ENCODE results near the gene TRDN.

TRDN gene

GRCh38 chr6:123549476-123549875, 87.3 kb downstream of the TRDN start:
- Histone ChIP-seq H3K27ac (no peak overlapping the region), H3K4me3 (no peak overlapping the region), H3K36me3 (ENCODE audit: insufficient read depth, low read length) (no peaks in the 10 kb centered on the region), H3K9me3 (ENCODE audit: low read depth, low read length) (no peaks in the 10 kb centered on the region), H3K9ac (ENCODE audit: insufficient read length) (no peak overlapping the region)
- DNase-seq (ENCODE audit: low read depth, low spot score) = no peak
- no peak for TF ChIP-seq FOXP2 (optimal IDR thresholded peaks at IDR 0.05; ENCODE audit: control extremely low read depth, extremely low read length, insufficient read depth)
- TF ChIP-seq POLR2AphosphoS5 (IDR thresholded peaks at IDR 0.05; ENCODE audit: borderline replicate concordance, low read depth, low read length) = no peak
- no peak for TF ChIP-seq EZH2 (IDR thresholded peaks at IDR 0.05)

DNA sequence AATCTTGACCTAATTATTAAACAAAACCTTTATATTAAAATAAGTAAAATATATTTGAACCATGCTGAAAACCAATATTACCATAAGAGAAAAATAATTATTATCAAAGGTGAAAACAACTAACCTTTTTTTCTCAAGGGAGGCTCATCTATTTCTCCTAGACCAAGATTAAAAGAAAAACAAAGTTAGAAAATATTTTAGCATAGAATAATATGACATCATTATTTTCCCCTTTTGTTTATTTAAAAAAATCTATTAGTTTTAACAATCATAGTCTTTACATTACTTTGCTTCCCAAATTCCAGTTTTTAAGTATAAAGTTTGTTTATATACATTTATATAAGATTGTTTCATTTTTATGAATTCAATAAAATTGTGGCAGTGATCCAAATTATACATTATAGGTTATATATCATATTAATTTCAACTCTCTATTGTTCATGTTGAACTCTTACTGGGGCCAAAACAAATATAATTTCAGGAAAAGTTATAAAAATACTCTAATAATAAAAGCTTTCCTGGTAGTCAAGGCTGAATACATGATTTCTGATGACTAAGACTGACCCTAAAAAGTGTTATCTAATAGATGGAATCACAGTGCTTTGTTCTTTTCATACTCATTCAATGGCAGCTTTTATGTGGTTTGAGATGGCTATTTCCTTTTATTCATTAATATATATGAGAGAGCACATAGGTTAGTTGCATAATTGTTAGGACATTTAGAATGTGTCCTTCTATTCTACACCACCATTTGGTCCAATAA, 89.4 kb downstream of the TRDN start:
- Histone ChIP-seq H3K4me3 (no peak overlapping the region), H3K27ac (no peak overlapping the region), H3K9me3 (ENCODE audit: low read depth, low read length) (no peaks in the 10 kb centered on the region), H3K36me3 (ENCODE audit: insufficient read depth, low read length) (no peaks in the 10 kb centered on the region), H3K9ac (ENCODE audit: insufficient read length) (no peak overlapping the region)
- DNase-seq (ENCODE audit: low read depth, low spot score) = no peak
- TF ChIP-seq EZH2 (IDR thresholded peaks at IDR 0.05) (no peak), POLR2AphosphoS5 (IDR thresholded peaks at IDR 0.05; ENCODE audit: borderline replicate concordance, low read depth, low read length) (no peak), FOXP2 (optimal IDR thresholded peaks at IDR 0.05; ENCODE audit: control extremely low read depth, extremely low read length, insufficient read depth) (no peak)

- Histone ChIP-seq H3K36me3 (ENCODE audit: insufficient read depth, low read length) (no peaks in the 10 kb centered on the region), H3K4me3 (no peak overlapping the region), H3K27ac (no peak overlapping the region), H3K9ac (ENCODE audit: insufficient read length) (no peak overlapping the region), H3K9me3 (ENCODE audit: low read depth, low read length) (no peaks in the 10 kb centered on the region)
- DNase-seq (ENCODE audit: low read depth, low spot score) = no peak
- TF ChIP-seq EZH2 (IDR thresholded peaks at IDR 0.05) (no peak), FOXP2 (optimal IDR thresholded peaks at IDR 0.05; ENCODE audit: control extremely low read depth, extremely low read length, insufficient read depth) (no peak), POLR2AphosphoS5 (IDR thresholded peaks at IDR 0.05; ENCODE audit: borderline replicate concordance, low read depth, low read length) (no peak)
Observed at GRCh38 chr6:123546537-123546936, 90.2 kb downstream of the TRDN start.

GRCh38 chr6:123541462-123541861, 95.3 kb downstream of the TRDN start:
- H3K9me3 ChIP-seq (ENCODE audit: low read depth, low read length) = no peaks in the 10 kb centered on the region
- no peak overlapping the region for H3K27ac ChIP-seq
- no peak for DNase-seq (ENCODE audit: low read depth, low spot score)
- no peak for TF ChIP-seq EZH2 (IDR thresholded peaks at IDR 0.05)
- TF ChIP-seq FOXP2 (optimal IDR thresholded peaks at IDR 0.05; ENCODE audit: control extremely low read depth, extremely low read length, insufficient read depth) = no peak
- no peak for TF ChIP-seq POLR2AphosphoS5 (IDR thresholded peaks at IDR 0.05; ENCODE audit: borderline replicate concordance, low read depth, low read length)
- no peaks in the 10 kb centered on the region for H3K36me3 ChIP-seq (ENCODE audit: insufficient read depth, low read length)
- H3K9ac ChIP-seq (ENCODE audit: insufficient read length) = no peak overlapping the region
- no peak overlapping the region for H3K4me3 ChIP-seq

DNA sequence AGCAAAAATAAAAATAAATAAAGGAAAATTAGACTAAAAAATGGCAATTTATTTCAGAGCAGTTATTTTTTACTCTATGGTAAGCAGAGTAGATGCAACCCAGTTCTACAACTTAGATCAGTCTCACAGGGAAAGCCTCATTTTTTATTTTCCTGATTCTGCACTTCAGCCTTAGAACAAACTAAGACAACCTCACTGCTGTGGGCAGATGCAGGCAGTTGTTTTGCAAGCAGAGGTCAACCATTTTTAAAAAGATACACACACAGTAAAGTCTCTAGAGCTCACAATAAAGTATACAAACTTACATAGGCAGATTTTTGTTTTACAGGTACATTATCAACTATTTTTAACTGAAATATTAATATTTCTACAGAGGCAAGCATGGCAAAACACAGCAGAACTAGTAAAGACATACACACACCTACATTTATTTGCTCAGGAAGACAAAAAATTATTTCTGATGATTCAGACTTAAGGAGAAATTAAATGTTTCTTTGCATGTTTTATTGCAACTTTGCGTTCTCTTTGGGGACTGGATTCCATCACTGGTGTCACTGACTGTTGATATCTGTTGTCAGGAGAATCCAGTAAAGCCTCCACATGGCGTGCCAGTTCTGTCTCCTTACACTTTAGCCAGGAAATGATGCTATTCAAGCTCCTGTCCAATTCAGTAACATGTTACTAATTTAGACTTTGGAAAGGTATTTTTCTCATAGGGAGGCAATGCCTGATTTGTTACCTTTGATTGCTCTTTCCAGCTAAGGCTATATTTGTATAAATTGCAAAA, 102.7 kb downstream of the TRDN start:
- no peaks in the 10 kb centered on the region for H3K9me3 ChIP-seq (ENCODE audit: low read depth, low read length)
- H3K9ac ChIP-seq (ENCODE audit: insufficient read length) = no peak overlapping the region
- no peak for DNase-seq (ENCODE audit: low read depth, low spot score)
- H3K27ac ChIP-seq = no peak overlapping the region
- no peak for TF ChIP-seq FOXP2 (optimal IDR thresholded peaks at IDR 0.05; ENCODE audit: control extremely low read depth, extremely low read length, insufficient read depth)
- TF ChIP-seq EZH2 (IDR thresholded peaks at IDR 0.05) = no peak
- TF ChIP-seq POLR2AphosphoS5 (IDR thresholded peaks at IDR 0.05; ENCODE audit: borderline replicate concordance, low read depth, low read length) = no peak
- H3K4me3 ChIP-seq = no peak overlapping the region
- H3K36me3 ChIP-seq (ENCODE audit: insufficient read depth, low read length) = no peaks in the 10 kb centered on the region

GRCh38 chr6:123529843-123530242, 106.9 kb downstream of the TRDN start:
- Histone ChIP-seq H3K36me3 (ENCODE audit: insufficient read depth, low read length) (no peaks in the 10 kb centered on the region), H3K4me3 (no peak overlapping the region), H3K9me3 (ENCODE audit: low read depth, low read length) (no peaks in the 10 kb centered on the region), H3K27ac (no peak overlapping the region), H3K9ac (ENCODE audit: insufficient read length) (no peak overlapping the region)
- no peak for DNase-seq (ENCODE audit: low read depth, low spot score)
- TF ChIP-seq FOXP2 (optimal IDR thresholded peaks at IDR 0.05; ENCODE audit: control extremely low read depth, extremely low read length, insufficient read depth) (no peak), EZH2 (IDR thresholded peaks at IDR 0.05) (no peak), POLR2AphosphoS5 (IDR thresholded peaks at IDR 0.05; ENCODE audit: borderline replicate concordance, low read depth, low read length) (no peak)

DNA sequence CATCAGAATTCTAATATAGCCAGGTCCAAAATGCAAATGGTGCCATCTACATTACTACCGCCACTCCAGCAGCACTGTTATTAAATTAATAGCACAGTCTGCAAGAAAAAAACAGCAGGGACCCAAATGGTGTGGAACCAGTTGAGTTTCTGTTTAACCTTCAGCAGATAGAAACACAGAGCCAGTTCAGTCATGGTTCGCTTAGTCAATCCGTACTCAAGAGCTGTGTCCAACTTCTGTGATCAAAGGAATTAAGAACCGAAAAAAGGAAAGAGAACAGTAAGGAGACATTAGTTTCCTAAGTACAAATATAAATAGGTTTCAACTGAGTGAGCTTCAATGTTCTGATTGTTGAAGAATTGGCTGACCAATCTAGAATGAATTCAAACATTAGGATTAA, 107.7 kb downstream of the TRDN start:
- H3K9ac ChIP-seq (ENCODE audit: insufficient read length) = no peak overlapping the region
- DNase-seq (ENCODE audit: low read depth, low spot score) = no peak
- TF ChIP-seq FOXP2 (optimal IDR thresholded peaks at IDR 0.05; ENCODE audit: control extremely low read depth, extremely low read length, insufficient read depth) = no peak
- no peak for TF ChIP-seq EZH2 (IDR thresholded peaks at IDR 0.05)
- TF ChIP-seq POLR2AphosphoS5 (IDR thresholded peaks at IDR 0.05; ENCODE audit: borderline replicate concordance, low read depth, low read length) = no peak
- H3K4me3 ChIP-seq = peak overlapping the region; percentile 17
- H3K27ac ChIP-seq = 0 out of 2 replicates have a peak overlapping the region, but pooled peaks have one; percentile 25
- no peaks in the 10 kb centered on the region for H3K36me3 ChIP-seq (ENCODE audit: insufficient read depth, low read length)
- H3K9me3 ChIP-seq (ENCODE audit: low read depth, low read length) = no peaks in the 10 kb centered on the region

DNA sequence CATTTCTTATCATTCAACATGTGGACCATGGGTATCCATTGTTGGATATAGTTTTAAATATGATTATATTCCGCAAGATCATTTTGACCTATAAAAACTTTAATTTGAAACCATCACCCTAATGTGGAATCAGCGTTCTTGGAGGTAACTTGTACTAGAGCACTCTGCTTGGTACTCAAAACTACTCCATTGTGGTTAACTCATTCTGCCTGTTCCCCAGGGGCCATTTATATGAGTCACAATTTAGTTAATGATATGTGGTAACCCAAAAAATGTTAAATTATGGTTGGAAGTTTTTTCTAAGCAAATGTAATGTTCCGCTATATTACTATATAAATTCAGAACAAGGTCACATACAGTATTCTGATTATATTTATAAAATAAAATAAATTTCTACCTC, 109.3 kb downstream of the TRDN start:
- Histone ChIP-seq H3K36me3 (ENCODE audit: insufficient read depth, low read length) (no peaks in the 10 kb centered on the region), H3K9me3 (ENCODE audit: low read depth, low read length) (no peaks in the 10 kb centered on the region; the same call in 1 of the 2 replicates), H3K4me3 (no peak overlapping the region), H3K9ac (ENCODE audit: insufficient read length) (no peak overlapping the region), H3K27ac (no peak overlapping the region)
- DNase-seq (ENCODE audit: low read depth, low spot score) = peak; percentile 63
- TF ChIP-seq EZH2 (IDR thresholded peaks at IDR 0.05) (no peak), POLR2AphosphoS5 (IDR thresholded peaks at IDR 0.05; ENCODE audit: borderline replicate concordance, low read depth, low read length) (no peak; the same call in 1 of the 2 replicates), FOXP2 (optimal IDR thresholded peaks at IDR 0.05; ENCODE audit: control extremely low read depth, extremely low read length, insufficient read depth) (no peak)

Data from SK-N-MC (cell line).